ENCODE data around the gene PYGO2.
A peak's percentile ranks its signal among the peaks of the same experiment; 100 is the strongest.
"Not testable (repeated sequence)": the region's sequence is repeated elsewhere in the genome, so short reads cannot be mapped to it uniquely, and the experiment has no call there.

The PYGO2 gene

GRCh38 chr1:155000411-155000725 is 38.8 kb upstream of the PYGO2 start:
- peak overlapping the region; percentile 73 for H3K4me3 ChIP-seq (ENCODE audit: low read depth, low read length)
- no peak for TF ChIP-seq CTCF (IDR thresholded peaks at IDR 0.05; ENCODE audit: low read depth, low read length, missing control alignments)
- DNase-seq (ENCODE audit: low read depth): no peak

- TF ChIP-seq CTCF (IDR thresholded peaks at IDR 0.05; ENCODE audit: low read depth, low read length, missing control alignments): no peak
- H3K4me3 ChIP-seq (ENCODE audit: low read depth, low read length): peak overlapping the region; percentile 73
- DNase-seq (ENCODE audit: low read depth): no peak
Observed at GRCh38 chr1:154999571-155000410, 38.2 kb upstream of the PYGO2 start.

- H3K4me3 ChIP-seq (ENCODE audit: low read depth, low read length): peak overlapping the region; percentile 73
- peak; percentile 97 for TF ChIP-seq CTCF (IDR thresholded peaks at IDR 0.05; ENCODE audit: low read depth, low read length, missing control alignments)
- DNase-seq (ENCODE audit: low read depth): no peak
Observed at GRCh38 chr1:154998818-154999570, 37.4 kb upstream of the PYGO2 start.

GRCh38 chr1:154998201-154998780 is 36.7 kb upstream of the PYGO2 start:
- peak; percentile 33 for TF ChIP-seq CTCF (IDR thresholded peaks at IDR 0.05; ENCODE audit: low read depth, low read length, missing control alignments)
- DNase-seq (ENCODE audit: low read depth): no peak
- H3K4me3 ChIP-seq (ENCODE audit: low read depth, low read length): peak overlapping the region; percentile 73

- no peak for TF ChIP-seq CTCF (IDR thresholded peaks at IDR 0.05; ENCODE audit: low read depth, low read length, missing control alignments)
- no peak overlapping the region for H3K4me3 ChIP-seq (ENCODE audit: low read depth, low read length)
- no peak for DNase-seq (ENCODE audit: low read depth)
Observed at GRCh38 chr1:154996966-154997701, 35.6 kb upstream of the PYGO2 start.

- not testable (repeated sequence) for DNase-seq (ENCODE audit: low read depth)
Observed at GRCh38 chr1:154995301-154995983, 33.9 kb upstream of the PYGO2 start.

More at GRCh38 chr1:154995301-154995983, 33.9 kb upstream of the PYGO2 start:
- not testable (repeated sequence) for H3K4me3 ChIP-seq (ENCODE audit: low read depth, low read length)

All from GM12864 (cell line).